Pulmonary artery endothelial cell (primary cell): ENCODE data around the gene WDR49. TPM values are rescaled to one million over a fixed set of nuclear protein-coding genes. Genes with fewer than 3 reads are reported as not detected.

ENCODE experiments used
- DNase-seq: peaks from one replicate; pipeline ENCODE4 v3.0.0-alpha.2; 2011; ENCODE audit warnings: low read depth, low spot score
- total RNA-seq: library from RNA; depleted of rRNA; stranded (reverse); fragments of >200 nt; gene quantifications from 2 replicates; pipeline ENCODE4 v1.2.3, GENCODE V29; 2014

Gene WDR49
- total RNA-seq, 1 donor from 2014 or later = 0.20 TPM

- DNase-seq = no peak
These were observed 164.2 kb downstream of the WDR49 start for GRCh38 chr3:167489571-167489970.

- no peak for DNase-seq
These were observed 166.2 kb downstream of the WDR49 start for GRCh38 chr3:167487556-167487955.

- DNase-seq = no peak
These were observed 169.2 kb downstream of the WDR49 start for GRCh38 chr3:167484551-167484950.

- DNase-seq = no peak
These were observed 169.8 kb downstream of the WDR49 start for GRCh38 chr3:167483708-167484475.

GRCh38 chr3:167481164-167481563, 172.6 kb downstream of the WDR49 start:
- no peak for DNase-seq

- DNase-seq = no peak
These were observed 173.0 kb downstream of the WDR49 start for GRCh38 chr3:167480748-167481147.

GRCh38 chr3:167473863-167474262, 179.9 kb downstream of the WDR49 start, which contains the start of gene SERPINI2:
Gene SERPINI2, minus strand, starts transcription at chr3:167474042. Its CDS starts 2,208 bp downstream, at chr3:167471834.
- no peak for DNase-seq

GRCh38 chr3:167469381-167469780, 184.4 kb downstream of the WDR49 start:
- DNase-seq = no peak

GRCh38 chr3:167467848-167468611, 185.7 kb downstream of the WDR49 start:
- DNase-seq = no peak

GRCh38 chr3:167466966-167467365, 186.8 kb downstream of the WDR49 start:
- DNase-seq = no peak

- no peak for DNase-seq
These were observed 197.5 kb downstream of the WDR49 start for GRCh38 chr3:167456157-167456799.

GRCh38 chr3:167453815-167454214, 199.9 kb downstream of the WDR49 start:
- DNase-seq = no peak

- no peak for DNase-seq
These were observed 202.5 kb downstream of the WDR49 start for GRCh38 chr3:167451282-167451681.

GRCh38 chr3:167450675-167451074, 203.1 kb downstream of the WDR49 start:
- DNase-seq = no peak

- no peak for DNase-seq
These were observed 203.5 kb downstream of the WDR49 start for GRCh38 chr3:167450195-167450594.

- no peak for DNase-seq
These were observed 208.3 kb downstream of the WDR49 start for GRCh38 chr3:167445491-167445890.

GRCh38 chr3:167441256-167441655, 212.5 kb downstream of the WDR49 start:
- no peak for DNase-seq

- no peak for DNase-seq
These were observed 216.2 kb downstream of the WDR49 start for GRCh38 chr3:167437428-167438139.
